Stimulated activated CD8-positive, alpha-beta memory T cell treated with anti-CD3 and anti-CD28 coated beads, Interleukin-4, amount 100 ng/mL, for 4 hours (primary cell): ENCODE measurements around the gene TMEM107.
"Not testable (repeated sequence)": the region's sequence is repeated elsewhere in the genome, so short reads cannot be mapped to it uniquely, and the experiment has no call there.

Experiments used
- DNase-seq, 2 donors: peaks; one replicate each; pipeline ENCODE4 v3.0.0-alpha.2; 2020; ENCODE audit warnings: low read depth in 2 of 2, low spot score in 1 of 2

Gene TMEM107

DNA sequence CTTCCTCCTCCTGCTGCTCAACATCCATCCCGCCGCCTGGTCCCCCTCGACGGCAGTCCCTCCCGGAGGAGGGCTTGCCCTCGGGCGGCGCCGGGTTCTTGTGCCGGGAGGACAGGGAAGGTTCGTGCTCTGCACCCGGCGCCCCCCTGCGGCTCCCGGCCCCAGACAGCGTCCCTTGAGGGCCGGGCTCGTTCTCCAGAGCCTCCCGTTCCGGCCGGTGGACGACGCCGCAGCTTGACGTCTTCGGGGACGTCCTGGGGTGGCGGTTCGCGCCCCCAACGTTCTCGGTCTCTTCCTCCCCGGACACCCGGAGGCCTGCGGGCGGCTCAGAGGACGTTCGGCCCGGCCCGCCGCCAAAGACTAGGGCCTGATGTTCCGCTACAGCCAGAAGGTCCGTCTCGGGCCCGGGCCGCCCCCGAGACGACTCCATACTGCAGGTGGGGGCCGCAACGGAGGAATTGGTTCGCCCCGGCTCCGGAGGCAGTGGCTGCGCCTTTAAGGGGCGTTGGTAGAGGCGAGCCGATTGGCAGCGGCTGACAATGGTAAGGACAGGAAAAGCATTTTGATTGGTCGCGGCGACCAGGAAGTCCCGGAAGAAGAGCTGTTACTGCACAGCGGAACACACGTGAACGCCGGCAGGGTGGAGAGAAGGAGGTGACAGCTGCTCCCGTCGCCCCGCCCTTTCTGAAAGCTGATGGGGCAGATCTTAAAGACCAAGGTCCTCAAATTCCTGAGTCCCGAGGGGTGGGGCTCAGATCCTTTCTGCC is 13.7 kb upstream of the TMEM107 start, which contains the start of gene BORCS6:
TSS of gene BORCS6 (minus strand) at position 470 of the 767 bp plus-strand sequence. CDS start at position 430, 40 bp downstream.
- peak; percentile 82 to 92 for DNase-seq

DNA sequence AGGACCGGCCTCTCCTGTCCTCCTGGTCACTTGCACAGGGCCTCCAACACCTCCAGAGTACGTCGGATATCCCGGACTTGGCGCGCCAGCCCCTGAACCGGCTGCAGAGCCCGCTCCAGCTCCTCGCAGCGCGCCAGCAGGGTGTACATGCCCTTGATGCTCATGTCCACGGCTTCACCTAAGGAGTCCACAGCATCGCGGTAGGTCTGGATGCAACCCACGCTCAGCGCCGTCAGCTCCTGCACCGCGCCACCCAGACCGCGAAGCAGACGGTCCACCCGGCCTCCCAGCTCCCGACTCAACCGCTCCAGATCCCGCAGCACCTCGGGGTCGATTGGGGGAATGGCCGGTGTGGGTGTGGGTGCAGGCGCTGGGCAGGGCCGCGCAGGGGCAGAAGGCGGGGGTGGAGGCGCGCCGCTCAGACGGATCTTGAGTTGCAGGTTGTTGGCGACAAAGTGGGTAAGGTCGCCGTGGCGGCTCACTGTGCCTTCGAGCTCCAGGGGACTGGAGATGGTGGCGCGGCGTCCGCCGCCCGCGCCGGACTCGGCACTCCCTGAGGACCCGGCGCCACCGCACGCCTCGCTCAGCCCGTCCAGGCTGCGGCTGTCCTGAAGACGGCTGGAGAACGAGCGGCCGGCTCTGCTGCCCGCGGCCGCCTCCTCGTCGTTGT is 13.0 kb upstream of the TMEM107 start:
- DNase-seq: no peak

DNA sequence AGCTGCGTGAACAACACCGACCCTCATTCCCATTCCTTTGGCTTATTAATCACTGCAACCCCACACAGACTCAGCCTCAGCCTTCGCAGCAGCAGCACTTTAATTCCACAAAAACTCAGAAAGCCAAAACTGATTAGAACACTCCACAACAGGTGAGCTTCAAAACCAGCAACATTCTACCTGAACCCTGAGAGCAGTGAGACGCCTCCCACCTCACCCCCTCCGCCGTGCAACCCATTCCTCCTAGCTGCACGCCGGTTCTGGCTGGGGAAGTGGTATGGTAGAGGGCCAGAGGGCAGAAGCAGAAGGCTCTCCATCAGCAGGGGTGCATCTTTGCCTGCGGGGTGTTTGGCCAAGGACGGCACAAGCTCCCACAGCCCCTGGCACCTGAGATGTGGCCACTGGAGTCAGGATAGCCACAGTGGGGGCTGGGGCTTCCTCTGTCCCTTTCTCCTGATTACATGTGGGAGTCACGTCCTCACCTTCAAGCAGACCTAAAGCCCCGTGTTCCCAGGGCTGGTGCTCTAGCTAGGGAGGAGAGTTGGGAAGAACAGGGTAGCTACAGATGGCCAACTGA is 12.2 kb upstream of the TMEM107 start:
- no peak for DNase-seq

DNA sequence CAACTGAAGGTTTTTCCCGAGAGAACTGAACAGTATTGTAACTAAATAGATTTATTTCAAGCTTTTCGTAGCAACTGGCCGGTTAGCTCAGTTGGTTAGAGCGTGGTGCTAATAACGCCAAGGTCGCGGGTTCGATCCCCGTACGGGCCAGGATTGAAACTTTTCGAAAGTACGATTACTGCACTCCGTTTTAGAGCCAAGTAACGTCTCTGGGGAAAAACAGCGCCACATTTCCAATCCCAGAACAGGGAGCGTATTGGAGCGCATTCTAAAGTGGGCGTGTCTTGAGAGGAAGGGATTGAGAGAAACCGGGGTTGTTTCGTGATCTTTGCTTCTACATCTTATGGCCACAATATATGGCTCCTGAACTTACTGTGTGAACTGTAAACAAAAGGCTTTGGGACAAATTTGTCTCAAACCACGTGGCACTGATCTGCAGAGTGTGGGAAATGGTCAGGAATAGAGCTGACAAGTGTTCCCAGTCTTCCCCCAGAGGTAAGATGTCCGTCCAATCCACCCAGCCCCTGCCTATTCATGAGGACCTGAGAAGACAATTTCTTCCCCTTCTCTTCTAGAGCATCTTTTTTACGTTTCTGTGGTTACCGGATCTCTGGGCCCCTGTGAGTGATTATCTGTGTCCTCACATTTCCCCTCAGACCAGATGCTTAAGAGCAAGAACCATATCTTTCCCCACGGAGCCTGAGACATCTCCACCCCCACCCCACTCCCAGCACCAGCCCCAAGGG is 11.5 kb upstream of the TMEM107 start:
- DNase-seq: peak; percentile 86 to 92

DNA sequence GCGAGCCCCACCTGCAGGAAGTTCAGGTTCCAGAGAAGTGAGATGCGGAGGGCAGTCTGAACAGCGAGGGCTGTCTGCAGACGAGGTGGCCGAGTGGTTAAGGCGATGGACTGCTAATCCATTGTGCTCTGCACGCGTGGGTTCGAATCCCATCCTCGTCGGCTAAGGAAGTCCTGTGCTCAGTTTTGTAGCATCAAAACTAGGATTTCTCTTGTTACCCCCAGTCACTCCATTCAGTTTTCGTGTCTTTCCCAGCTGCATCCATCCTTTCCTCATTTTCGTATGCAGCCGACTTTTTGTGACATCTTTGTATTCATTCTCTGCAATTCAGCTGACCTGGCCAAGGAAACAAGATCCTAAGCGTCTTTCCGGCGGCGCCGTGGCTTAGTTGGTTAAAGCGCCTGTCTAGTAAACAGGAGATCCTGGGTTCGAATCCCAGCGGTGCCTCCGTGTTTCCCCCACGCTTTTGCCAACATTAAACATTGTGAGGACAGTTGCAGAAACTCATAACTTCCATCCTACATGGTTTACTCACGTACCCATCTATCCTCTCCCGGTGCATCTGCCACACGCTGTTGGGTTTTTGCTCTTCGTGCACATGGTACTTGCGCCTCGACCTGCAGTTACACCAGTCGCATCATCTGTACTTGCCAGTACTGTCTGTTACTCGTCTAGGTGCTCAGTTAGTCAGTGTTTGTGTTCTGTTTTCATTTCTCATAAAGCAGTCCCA is 10.8 kb upstream of the TMEM107 start:
- DNase-seq: peak; percentile 83 to 89

DNA sequence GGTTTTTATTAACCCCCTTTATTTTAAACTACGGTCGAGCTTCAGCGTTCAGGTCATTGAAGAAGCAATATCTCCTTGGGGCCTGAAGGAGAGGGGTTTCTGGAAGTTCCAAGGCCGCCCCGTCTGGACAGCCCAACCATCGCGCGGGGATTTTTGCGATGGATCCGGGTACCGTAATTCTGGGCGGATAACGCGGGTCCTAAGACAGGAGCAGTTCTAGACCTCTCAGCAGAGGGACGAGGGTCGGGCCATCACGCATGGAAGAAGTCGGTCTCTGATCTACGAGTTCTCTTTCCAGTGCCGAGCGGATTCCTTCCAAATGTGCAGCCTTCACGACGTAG is 10.2 kb upstream of the TMEM107 start:
- DNase-seq: no peak

DNA sequence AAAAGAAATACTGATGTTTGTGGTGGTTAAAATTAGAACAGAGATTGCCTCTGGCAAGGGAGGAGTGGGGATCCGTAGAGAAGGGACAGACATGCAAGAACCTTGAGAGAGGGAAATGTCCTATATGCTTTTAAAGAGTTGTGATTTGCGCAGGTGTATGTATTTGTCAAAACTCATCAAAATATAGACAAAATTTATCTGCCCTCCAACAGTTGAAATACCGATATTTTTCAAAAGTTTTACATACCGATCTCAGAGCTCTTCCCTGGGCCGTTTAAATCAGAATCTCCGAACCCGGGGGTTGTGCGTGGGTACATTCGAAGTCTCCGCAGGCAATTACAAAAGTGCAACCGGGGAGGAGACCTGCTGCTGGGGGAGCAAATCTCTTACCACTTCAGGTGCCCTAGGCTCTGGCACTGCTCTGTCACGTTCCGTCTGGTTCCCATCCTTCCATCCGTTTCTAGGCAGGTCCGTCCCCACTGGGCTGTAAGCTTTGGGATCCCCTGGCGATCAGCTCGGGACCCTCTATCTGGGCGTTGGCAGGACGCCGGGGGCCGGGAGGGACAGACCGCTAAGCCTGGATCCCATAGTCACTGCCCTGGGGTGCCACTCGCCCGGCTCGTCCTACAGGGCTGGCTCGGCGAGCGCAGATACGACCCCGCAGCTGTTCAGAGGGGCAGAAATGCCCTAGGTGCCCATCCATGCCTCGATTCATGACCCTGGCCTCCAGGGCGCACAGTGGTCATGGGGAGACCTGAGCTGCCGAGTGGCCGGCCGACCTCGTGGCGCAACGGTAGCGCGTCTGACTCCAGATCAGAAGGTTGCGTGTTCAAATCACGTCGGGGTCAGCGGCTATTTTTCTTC is 9.6 kb upstream of the TMEM107 start:
- peak; percentile 78 to 96 for DNase-seq

DNA sequence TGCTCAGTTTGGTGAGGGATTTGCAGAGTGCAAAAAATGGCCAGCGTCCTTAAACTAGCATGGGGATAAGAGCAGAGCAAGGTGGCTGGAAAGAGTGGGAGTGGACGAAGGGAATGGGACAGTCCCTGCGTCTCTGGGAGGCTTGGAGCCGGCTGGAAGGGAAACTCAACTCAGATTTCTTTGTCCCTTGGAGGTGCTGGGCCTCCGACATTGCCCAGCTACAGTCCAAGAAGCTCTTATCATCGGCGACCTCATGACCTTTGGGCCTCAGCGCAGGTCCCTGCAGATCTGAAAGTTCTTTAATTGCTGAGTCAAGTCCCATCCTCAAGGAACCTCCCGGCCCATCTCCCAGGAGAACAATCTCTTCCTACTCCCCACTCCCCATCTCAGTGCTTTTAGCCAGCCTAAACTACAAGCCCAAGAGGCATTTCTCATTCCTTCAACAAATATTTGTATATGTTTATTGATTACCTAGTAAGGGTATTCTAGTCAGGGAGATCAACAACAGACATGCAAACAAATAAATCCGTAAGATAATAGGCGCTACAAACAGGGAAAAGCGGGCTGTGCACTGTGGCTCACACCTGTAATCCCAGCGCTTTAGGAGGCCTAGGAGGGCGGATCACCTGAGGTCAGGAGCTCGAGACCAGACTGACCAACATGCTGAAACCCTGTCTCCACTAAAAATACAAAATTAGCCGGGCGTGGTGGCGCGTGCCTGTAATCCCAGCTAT is 985 bp upstream of the TMEM107 start:
- no peak for DNase-seq

DNA sequence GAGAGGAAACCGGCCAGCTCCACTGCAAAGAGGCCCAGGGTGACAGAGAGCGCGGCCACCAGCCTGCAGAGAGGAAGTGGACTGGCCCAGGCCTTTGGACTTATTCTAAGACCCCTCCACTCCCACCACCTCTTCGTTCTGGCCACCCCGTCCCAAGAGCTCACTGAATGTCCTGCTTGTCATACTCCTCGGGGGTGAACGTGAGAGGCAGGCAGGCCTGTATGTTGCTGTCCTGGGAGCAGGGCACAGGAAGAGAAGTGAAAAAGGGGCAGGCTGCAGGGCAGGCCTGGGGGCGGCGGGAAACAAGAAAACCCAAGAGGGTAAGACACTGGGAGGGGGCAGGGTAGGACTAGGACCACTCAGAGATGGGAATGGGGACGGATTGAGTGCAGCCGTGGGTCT is 384 bp downstream of the TMEM107 start:
- DNase-seq: no peak

DNA sequence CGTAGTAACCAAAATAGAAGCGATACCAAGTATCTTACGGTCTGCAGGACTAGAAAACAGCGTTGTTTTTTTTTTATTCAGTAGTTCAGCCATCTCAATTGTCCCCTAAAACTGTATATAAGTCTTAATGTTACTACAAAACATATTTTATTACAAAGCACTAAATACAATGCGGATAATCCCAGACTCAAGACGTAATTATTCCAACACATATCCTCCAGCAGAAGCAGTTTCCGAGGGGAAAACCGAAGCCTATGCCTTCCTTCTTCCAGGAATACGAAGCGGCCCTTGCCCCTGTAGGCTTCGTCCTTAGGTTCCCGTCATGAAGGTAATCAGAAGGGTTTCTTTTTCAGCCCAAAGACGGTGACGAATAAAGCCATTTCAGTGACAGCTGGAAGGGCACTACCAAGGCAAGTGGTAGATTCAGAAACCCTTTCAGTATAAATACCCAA is 2.3 kb downstream of the TMEM107 start:
- DNase-seq: no peak

DNA sequence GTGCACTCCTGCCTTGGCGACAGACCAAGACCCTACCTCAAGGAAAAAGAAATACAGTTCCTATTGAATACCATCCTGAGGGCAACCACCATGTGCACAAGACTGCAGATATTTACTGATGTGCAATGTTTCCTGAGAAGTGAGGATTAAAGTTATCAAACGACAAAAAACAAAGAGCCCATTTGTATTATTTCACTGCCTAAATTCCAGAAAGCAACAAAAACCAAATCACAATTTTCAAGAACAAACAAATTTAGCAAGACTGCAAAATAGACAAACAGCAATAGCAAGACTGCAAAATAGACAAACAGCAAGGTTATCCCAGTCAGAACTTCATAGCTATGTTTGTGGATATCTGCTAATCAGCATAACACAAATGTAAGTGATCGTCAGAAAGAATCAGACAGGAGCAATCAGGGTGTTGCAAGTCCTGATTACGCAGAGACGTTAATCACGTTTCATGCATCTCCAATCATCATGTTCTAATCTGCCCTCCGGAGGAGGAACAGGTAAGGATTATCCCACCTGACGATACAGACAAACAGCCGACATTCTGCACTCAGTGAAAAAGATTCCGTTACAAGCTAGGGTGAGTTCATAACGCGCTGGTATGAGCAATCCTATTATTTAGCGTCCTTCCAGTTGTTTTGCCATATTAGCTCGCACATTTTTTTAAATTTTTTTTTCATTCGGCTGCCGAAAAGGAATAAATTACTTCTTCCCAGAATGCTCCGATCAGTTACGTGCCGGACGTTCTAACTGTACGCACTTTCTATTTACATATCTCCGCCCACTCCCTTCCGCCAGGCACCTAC is 2.9 kb downstream of the TMEM107 start:
- DNase-seq: peak in 1 of 2 donors; percentile 68

DNA sequence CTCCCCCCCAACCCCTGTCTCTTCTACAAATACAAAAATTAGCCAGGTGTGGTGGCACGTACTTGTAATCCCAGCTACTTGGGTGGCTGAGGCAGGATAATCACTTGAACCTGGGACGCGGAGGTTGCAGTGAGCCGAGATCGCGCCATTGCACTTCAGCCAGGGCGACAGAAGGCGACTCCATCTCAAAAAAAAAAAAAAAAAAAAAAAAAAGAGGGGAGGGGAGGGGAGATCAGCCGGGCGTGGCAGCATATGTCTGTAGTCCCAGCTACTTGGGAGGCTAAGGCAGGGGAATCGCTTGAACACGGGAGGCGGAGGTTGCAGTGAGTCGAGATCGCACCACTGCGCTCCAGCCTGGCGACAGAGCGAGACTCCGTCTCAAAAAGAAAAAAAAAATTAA is 6.0 kb downstream of the TMEM107 start:
- not testable (repeated sequence) for DNase-seq

DNA sequence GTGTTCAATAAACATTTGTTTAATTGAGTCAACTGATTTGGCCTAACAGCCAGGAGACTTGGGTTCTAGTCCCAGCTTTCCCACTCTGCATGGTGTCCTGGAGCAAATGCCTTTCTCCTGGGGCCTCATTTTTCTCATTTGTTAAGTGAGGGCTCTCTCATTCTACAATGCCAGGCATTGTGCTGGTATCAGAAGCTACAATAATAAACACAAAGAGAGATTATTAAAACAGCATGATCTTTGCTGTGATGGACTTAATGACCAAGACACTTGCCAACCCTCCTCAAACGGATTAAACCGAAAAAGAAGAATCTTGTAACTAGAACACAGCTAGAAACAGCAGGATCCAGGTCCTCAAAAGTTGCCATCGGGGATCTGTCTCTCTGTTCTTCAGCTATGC is 8.7 kb downstream of the TMEM107 start:
- DNase-seq: no peak

DNA sequence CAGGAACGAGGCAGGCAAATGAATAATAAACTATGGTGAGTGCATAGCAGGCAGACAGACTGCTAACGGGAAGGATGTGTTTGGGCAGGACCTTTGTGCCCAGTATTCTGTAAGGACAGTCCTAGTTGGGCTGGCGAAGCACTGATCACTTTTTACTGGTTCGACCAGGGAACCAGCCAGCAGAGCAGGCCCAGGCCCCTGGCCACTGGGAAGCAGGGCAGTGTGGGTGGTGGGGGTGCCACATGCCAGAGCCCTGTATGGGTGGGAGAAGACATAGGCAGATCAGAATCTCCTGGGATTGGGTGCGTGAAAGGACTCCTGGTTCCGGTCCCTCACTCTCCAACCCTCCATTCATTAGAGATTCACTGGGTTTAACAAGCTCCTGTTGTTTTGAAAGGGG is 9.4 kb downstream of the TMEM107 start:
- no peak for DNase-seq

DNA sequence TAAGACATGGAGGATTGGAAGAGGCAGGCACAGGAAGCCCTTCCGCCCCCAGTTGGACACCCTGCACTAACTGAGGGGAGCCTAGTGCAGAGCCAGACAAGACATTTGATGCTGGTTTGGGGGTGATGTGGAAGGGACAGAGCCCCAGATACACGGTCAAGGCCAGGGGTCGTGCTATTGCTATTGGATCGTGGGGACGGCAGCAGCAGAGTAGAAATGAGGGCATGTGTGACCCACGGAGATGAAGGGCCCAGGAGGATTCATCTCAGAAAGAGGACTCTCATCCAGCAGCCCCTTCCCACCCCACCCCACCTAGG is 11.4 kb downstream of the TMEM107 start:
- no peak for DNase-seq

DNA sequence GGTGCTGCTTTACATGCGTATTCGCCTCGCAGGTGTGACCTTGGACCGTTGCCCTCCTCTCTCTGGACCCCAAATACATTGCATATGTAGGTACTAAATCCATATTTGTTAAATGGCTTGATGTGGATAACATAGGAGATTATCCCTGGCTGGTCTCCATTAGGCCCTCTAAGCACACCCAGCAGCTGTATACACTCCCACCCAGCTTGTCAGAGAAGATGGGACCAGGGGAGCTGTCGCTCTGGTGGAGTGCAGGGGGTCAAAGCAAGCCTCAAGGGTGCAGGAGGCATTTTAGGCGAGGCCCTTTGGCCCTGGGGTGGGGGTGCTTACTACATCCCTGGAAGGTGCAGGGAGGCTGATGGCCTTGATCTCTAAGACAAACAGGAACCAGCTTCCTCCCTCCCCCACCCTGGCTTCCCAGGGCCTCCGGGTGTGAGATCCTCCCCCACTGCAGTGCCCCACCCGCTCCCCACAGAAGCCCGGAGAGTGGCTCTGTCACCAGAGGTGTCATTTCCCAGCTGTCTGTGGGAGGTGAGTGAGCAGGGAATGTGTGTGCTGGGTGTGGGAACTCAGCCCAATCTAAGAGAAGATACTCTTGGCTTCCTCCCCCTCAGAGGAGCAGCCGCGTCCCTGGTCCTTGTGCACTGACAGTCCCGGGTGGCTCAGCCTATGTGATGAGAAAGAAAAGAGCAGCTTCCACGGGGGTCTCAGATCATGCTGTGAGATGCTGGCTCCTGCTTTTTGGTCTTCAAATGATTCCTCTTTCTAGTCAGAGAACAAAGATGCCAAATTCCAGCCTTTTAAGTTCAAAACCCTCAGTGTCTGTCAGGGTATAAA is 12.0 kb downstream of the TMEM107 start:
- DNase-seq: no peak
